Cardiac septum (tissue), 1 donor: ENCODE measurements around the gene CROCC2. TPM values are rescaled to one million over a fixed set of nuclear protein-coding genes. Genes with fewer than 3 reads are reported as not detected.

Experiments used
- DNase-seq: peaks from one replicate; pipeline ENCODE4 v3.0.0-alpha.2; 2020; ENCODE audit warnings: low spot score
- intact Hi-C: fragments of 100-400 bp; cut with DNase I; formaldehyde crosslinking; loops from one replicate; pipeline ENCODE4 v1.14.0; 2022
- long read RNA-seq: library from polyadenylated mRNA; unstranded; transcript quantifications from one replicate; pipeline ENCODE4 v2.0.0, GENCODE V29; 2021
- total RNA-seq: library from RNA; stranded (reverse); fragmentation: NEBNext Ultra II Directional; extraction: Animal tissue kit (Norgen Biotek cat#: 25700); gene quantifications from one replicate; pipeline ENCODE4 v1.2.1, GENCODE V29; 2021
- donor health status: DM: no; HTN: no; CAD: no.

Gene CROCC2
- not detected for total RNA-seq
- long read RNA-seq, result 0 reads

GRCh38 chr2:240906141-240906910 lies at the start of gene CROCC2:
TSS of gene CROCC2 (plus strand) at chr2:240906336. CDS start at chr2:240906514, 178 bp downstream.
- intact Hi-C loops, result no loop called here
- DNase-seq, result no peak

- intact Hi-C loops, result no loop called here
- no peak for DNase-seq
These were observed 48.8 kb upstream of the CROCC2 start for GRCh38 chr2:240857039-240858008.

GRCh38 chr2:240858321-240858720 lies 47.8 kb upstream of the CROCC2 start:
- intact Hi-C loops, result no loop called here
- no peak for DNase-seq

GRCh38 chr2:240858871-240859270 lies 47.3 kb upstream of the CROCC2 start:
- DNase-seq, result no peak
- intact Hi-C loops, result no loop called here

- no peak for DNase-seq
- intact Hi-C loops, result no loop called here
These were observed 44.6 kb upstream of the CROCC2 start for GRCh38 chr2:240861547-240861946.

- no peak for DNase-seq
- intact Hi-C loops, result no loop called here
These were observed 41.7 kb upstream of the CROCC2 start for GRCh38 chr2:240864475-240864874.

- intact Hi-C loops, result no loop called here
- DNase-seq, result no peak
These were observed 40.7 kb upstream of the CROCC2 start for GRCh38 chr2:240865391-240865790.

- DNase-seq, result no peak
- intact Hi-C loops, result no loop called here
These were observed 37.6 kb upstream of the CROCC2 start, which contains the start of gene AGXT for GRCh38 chr2:240868286-240869108. TSS of gene AGXT (plus strand) at chr2:240868824. CDS start at chr2:240868866, 42 bp downstream.

- DNase-seq, result no peak
- intact Hi-C loops, result no loop called here
These were observed 36.8 kb upstream of the CROCC2 start for GRCh38 chr2:240869109-240869955.

- DNase-seq, result no peak
- intact Hi-C loops, result no loop called here
These were observed 35.9 kb upstream of the CROCC2 start for GRCh38 chr2:240869956-240870875.

- DNase-seq, result peak; percentile 74
- intact Hi-C loops, result no loop called here
These were observed 34.8 kb upstream of the CROCC2 start for GRCh38 chr2:240871071-240871958.

GRCh38 chr2:240872317-240873097 lies 33.6 kb upstream of the CROCC2 start:
- peak; percentile 74 for DNase-seq
- intact Hi-C loops, result no loop called here

GRCh38 chr2:240873098-240873788 lies 32.9 kb upstream of the CROCC2 start:
- intact Hi-C loops, result no loop called here

GRCh38 chr2:240873805-240874714 lies 32.1 kb upstream of the CROCC2 start:
- DNase-seq, result peak; percentile 62
- intact Hi-C loops, result no loop called here

More at GRCh38 chr2:240873098-240873788, 32.9 kb upstream of the CROCC2 start:
- peak; percentile 57 for DNase-seq
